Endodermal cell (in vitro differentiated cells): ENCODE results near the gene RPRM. TPM values are rescaled to one million over a fixed set of nuclear protein-coding genes. Genes with fewer than 3 reads are reported as not detected.

Experiments
- DNase-seq: peaks from one replicate; pipeline ENCODE4 v3.0.0-alpha.2; 2017
- H3K27ac ChIP-seq: 2 replicates; pipeline ENCODE4 v1.5.1; 2013; ENCODE audit warnings: mild to moderate bottlenecking, low read depth, low read length, moderate library complexity
- H3K27me3 ChIP-seq: 2 replicates; pipeline ENCODE4 v1.6.1; 2013; ENCODE audit warnings: mild to moderate bottlenecking, low read length, moderate library complexity; ENCODE audit not compliant: insufficient read depth, control insufficient read depth, poor library complexity, severe bottlenecking
- H3K36me3 ChIP-seq: 2 replicates; pipeline ENCODE4 v1.7.0; 2013; ENCODE audit warnings: mild to moderate bottlenecking, low read length, moderate library complexity; ENCODE audit not compliant: control insufficient read depth, insufficient read depth
- H3K4me1 ChIP-seq: one replicate; pipeline ENCODE4 v1.7.0; 2013; ENCODE audit warnings: low read length; ENCODE audit not compliant: control insufficient read depth, insufficient read depth
- H3K4me3 ChIP-seq: 2 replicates; pipeline ENCODE4 v1.5.1; 2013; ENCODE audit warnings: mild to moderate bottlenecking, low read length, moderate library complexity
- H3K9ac ChIP-seq: 2 replicates; pipeline ENCODE4 v1.6.1; 2013; ENCODE audit warnings: mild to moderate bottlenecking, low read length, moderate library complexity; ENCODE audit not compliant: poor library complexity, severe bottlenecking; ENCODE audit errors: extremely low read depth
- H3K9me3 ChIP-seq: 2 replicates; pipeline ENCODE4 v1.6.1; 2013; ENCODE audit warnings: mild to moderate bottlenecking, low read length, moderate library complexity; ENCODE audit not compliant: control insufficient read depth
- H3K27ac Mint-ChIP-seq: 2 replicates; pipeline ENCODE4 v1.8.0; 2020; ENCODE audit warnings: mixed read lengths
- H3K27me3 Mint-ChIP-seq: 2 replicates; pipeline ENCODE4 v1.8.0; 2021; ENCODE audit warnings: mild to moderate bottlenecking, mixed read lengths; ENCODE audit not compliant: insufficient read depth
- H3K36me3 Mint-ChIP-seq: 2 replicates; pipeline ENCODE4 v1.8.0; 2020; ENCODE audit warnings: low read depth, mixed read lengths
- H3K4me1 Mint-ChIP-seq: 2 replicates; pipeline ENCODE4 v1.8.0; 2020; ENCODE audit warnings: mixed read lengths
- H3K4me3 Mint-ChIP-seq: 2 replicates; pipeline ENCODE4 v1.8.0; 2020; ENCODE audit warnings: mild to moderate bottlenecking, moderate library complexity, mixed read lengths
- H3K9me3 Mint-ChIP-seq: 2 replicates; pipeline ENCODE4 v1.8.0; 2020; ENCODE audit warnings: mild to moderate bottlenecking, mixed read lengths
- WGBS, 2 experiments: methylation state at CpG; one replicate each; pipeline versions ENCODE4 v1.1.5 to v1.1.7; 2013; ENCODE audit warnings: missing lambda C conversion rate in 2 of 2, mixed read lengths in 1 of 2; ENCODE audit not compliant: insufficient coverage in 1 of 2, insufficient read length in 1 of 2; 5-methylcytosine and 5-hydroxymethylcytosine counted together
- total RNA-seq, 2 donors: library from RNA; stranded (reverse); fragmentation: NEBNext Ultra II Directional in 1 of 2; extraction: Animal tissue kit (Norgen Biotek cat#: 25700) in 1 of 2; gene quantifications; 2 replicates in 1 of 2; 3 replicates in 1 of 2; pipeline ENCODE4 v1.2.1, GENCODE V29; 2021
- TF ChIP-seq, protein P1 (sequence below): fragments of 200-600 bp; sonication (generic); conservative IDR thresholded peaks from 2 replicates; pipeline ENCODE4 v1.5.0; 2021; ENCODE audit warnings: antibody characterized with exemption, mild to moderate bottlenecking

The RPRM gene
- total RNA-seq, 2 donors from 2014 or later, result 33.8 to 34.7 TPM

DNA sequence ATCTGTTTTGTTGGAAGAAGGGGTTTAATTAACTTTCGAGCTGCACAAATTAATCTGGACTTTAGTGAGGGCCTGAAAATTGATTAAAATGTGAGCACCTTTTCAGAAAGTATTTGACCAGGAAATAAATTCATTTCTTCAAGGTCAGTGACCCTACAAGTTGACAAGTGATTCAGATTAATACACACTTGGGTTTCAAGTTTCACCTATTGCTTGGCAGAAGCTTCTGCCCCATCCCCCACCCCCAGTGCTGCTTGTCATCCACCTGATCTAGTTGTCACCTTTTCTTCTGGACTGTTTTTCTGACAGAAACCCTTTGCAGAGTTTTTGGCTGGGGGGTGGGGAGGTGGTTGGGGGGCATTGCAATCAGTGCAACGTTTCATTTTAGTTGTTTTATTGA lies 46.2 kb downstream of the RPRM start:
- no peak overlapping the region for H3K27ac ChIP-seq
- no peak overlapping the region for H3K9ac ChIP-seq
- Mint-ChIP-seq H3K4me1 (peaks cover 11% of the 10 kb centered on the region), H3K36me3 (peaks cover 4% of the 10 kb centered on the region), H3K9me3 (peaks cover 19% of the 10 kb centered on the region), H3K27ac (no peak overlapping the region), H3K27me3 (peaks cover 2% of the 10 kb centered on the region), H3K4me3 (no peak overlapping the region)
- 89 to 95% methylated on average over 1 of the region's 2 CpGs for WGBS, 2 experiments
- no peak overlapping the region for H3K4me3 ChIP-seq
- H3K4me1 ChIP-seq, result peaks cover 3% of the 10 kb centered on the region
- DNase-seq, result no peak
- no peaks in the 10 kb centered on the region for H3K9me3 ChIP-seq
- H3K27me3 ChIP-seq, result no peaks in the 10 kb centered on the region
- TF ChIP-seq, protein P1, sequence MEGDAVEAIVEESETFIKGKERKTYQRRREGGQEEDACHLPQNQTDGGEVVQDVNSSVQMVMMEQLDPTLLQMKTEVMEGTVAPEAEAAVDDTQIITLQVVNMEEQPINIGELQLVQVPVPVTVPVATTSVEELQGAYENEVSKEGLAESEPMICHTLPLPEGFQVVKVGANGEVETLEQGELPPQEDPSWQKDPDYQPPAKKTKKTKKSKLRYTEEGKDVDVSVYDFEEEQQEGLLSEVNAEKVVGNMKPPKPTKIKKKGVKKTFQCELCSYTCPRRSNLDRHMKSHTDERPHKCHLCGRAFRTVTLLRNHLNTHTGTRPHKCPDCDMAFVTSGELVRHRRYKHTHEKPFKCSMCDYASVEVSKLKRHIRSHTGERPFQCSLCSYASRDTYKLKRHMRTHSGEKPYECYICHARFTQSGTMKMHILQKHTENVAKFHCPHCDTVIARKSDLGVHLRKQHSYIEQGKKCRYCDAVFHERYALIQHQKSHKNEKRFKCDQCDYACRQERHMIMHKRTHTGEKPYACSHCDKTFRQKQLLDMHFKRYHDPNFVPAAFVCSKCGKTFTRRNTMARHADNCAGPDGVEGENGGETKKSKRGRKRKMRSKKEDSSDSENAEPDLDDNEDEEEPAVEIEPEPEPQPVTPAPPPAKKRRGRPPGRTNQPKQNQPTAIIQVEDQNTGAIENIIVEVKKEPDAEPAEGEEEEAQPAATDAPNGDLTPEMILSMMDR, result no peak
- no peaks in the 10 kb centered on the region for H3K36me3 ChIP-seq

DNA sequence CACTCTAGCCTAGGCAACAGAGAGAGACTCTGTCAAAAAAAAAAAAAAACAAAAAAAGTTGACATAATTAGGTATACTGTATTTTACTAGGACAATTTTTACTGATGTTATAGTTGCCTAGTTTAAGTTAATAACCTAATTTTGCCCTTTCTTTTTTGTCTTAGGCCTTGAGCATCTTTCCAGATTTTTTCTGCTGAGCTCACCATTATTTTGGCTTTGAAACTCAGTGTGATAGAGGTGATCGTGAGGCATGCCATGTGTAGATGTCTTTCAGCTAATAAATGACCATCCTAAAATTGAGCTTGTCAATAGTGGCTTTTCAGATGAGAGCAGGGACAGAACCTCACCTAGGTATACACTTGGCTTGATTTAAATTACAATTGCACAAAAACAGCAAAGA lies 47.4 kb downstream of the RPRM start:
- H3K27me3 ChIP-seq, result no peaks in the 10 kb centered on the region
- peaks cover 11% of the 10 kb centered on the region for H3K4me1 Mint-ChIP-seq
- H3K36me3 ChIP-seq, result no peaks in the 10 kb centered on the region
- no peak overlapping the region for H3K27ac Mint-ChIP-seq
- no peaks in the 10 kb centered on the region for H3K9me3 ChIP-seq
- H3K4me3 ChIP-seq, result no peak overlapping the region
- no peak overlapping the region for H3K4me3 Mint-ChIP-seq
- H3K27me3 Mint-ChIP-seq, result no peaks in the 10 kb centered on the region
- TF ChIP-seq, protein P1, result no peak
- no peaks in the 10 kb centered on the region for H3K36me3 Mint-ChIP-seq
- H3K9ac ChIP-seq, result no peak overlapping the region
- no peak overlapping the region for H3K27ac ChIP-seq
- WGBS, 2 experiments, result 100% methylated on average over 1 of the region's 1 CpG
- H3K9me3 Mint-ChIP-seq, result peaks cover 11% of the 10 kb centered on the region
- no peak for DNase-seq
- peaks cover 3% of the 10 kb centered on the region for H3K4me1 ChIP-seq
